HG02884 (cell line): ENCODE measurements around the gene ATG4C.
"Not testable (repeated sequence)": the region's sequence is repeated elsewhere in the genome, so short reads cannot be mapped to it uniquely, and the experiment has no call there.

Experiments used
- ATAC-seq: cut with Tn5 transposase; IDR thresholded peaks from one replicate; pipeline ENCODE4 v1.9.1; 2021; ENCODE audit warnings: mild to moderate bottlenecking, moderate library complexity; ENCODE audit not compliant: unreplicated experiment

The ATG4C gene

DNA sequence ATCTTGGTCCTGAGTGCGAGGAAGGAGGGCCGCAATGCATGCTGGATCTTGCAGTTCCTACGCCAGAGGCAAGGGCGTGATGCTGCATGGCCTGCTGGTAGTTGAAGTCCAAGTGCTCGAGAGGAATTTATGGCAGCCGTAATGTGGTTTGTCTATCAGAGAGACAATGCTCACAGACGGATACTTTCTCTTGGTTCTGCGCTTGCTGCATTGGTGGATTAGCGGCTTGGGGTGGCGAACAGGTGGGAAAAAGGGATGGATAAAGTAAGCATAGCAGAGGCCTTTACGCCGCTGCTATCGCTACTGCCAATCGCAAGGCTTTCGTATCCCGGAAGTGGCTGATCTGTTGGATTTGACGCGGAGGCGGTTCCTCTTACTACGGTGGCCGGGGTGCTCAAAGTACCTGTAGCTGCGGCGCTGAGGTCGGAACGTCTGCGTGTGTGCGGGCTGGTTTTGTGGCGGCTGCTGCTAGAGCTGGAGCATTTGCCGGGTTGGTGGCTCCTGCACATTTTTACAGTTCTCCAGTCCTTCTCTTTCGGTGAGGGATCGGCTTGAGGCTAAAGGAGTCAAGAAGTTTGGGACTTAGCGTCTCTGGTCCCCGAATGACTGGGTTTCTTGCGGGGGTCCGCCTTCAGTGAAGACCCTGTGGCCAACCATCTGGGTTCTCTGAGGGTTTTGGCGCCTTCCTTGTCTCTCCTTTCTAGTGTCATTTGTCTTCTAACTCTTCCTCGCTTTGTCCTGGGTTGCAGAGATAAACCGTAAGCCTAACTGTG lies at the start of gene ATG4C:
Gene ATG4C (plus strand): TSS at position 397 of the 773 bp plus-strand sequence. CDS start 19,655 bp downstream, outside the sequence.
- ATAC-seq: peak; percentile 95

- no peak for ATAC-seq
Observed at GRCh38 chr1:62735491-62736171, 48.3 kb upstream of the ATG4C start.

GRCh38 chr1:62740701-62741100 lies 43.2 kb upstream of the ATG4C start:
- ATAC-seq: not testable (repeated sequence)

GRCh38 chr1:62744611-62745577 lies 39.0 kb upstream of the ATG4C start:
- ATAC-seq: no peak

DNA sequence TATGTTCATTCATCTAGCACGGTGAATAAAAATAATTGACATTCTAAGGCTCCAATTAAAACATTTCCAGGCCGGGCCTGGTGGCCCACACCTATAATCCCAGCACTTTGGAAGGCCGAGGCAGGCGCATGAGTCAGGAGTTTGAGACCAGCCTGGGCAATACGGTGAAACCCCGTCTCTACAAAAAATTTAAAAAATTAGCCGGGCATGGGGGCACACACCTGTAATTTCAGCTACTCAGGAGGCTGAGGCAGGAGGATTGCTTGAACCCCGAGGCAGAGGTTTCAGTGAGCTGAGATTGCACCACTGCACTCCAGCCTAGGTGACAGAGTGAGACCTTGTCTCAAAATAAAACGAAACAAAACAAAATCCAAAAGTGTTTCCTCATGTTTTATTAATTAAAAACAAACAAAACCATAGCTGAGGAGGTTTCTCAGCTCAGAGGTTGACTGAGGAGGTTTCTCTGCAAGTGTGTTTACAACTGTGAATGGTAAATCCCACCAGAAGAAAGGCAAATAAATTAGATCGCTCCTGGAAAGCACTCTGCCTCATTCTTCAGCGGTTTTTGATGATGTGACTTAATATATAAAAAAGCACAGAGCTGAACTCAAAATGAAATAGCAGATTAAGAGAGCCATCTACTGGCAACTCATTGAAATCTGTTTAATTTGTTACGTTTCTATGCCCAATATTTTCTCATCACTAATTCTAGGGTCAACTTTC lies 37.7 kb upstream of the ATG4C start:
- ATAC-seq: no peak

- ATAC-seq: no peak
Observed at GRCh38 chr1:62746809-62747138, 37.2 kb upstream of the ATG4C start.

DNA sequence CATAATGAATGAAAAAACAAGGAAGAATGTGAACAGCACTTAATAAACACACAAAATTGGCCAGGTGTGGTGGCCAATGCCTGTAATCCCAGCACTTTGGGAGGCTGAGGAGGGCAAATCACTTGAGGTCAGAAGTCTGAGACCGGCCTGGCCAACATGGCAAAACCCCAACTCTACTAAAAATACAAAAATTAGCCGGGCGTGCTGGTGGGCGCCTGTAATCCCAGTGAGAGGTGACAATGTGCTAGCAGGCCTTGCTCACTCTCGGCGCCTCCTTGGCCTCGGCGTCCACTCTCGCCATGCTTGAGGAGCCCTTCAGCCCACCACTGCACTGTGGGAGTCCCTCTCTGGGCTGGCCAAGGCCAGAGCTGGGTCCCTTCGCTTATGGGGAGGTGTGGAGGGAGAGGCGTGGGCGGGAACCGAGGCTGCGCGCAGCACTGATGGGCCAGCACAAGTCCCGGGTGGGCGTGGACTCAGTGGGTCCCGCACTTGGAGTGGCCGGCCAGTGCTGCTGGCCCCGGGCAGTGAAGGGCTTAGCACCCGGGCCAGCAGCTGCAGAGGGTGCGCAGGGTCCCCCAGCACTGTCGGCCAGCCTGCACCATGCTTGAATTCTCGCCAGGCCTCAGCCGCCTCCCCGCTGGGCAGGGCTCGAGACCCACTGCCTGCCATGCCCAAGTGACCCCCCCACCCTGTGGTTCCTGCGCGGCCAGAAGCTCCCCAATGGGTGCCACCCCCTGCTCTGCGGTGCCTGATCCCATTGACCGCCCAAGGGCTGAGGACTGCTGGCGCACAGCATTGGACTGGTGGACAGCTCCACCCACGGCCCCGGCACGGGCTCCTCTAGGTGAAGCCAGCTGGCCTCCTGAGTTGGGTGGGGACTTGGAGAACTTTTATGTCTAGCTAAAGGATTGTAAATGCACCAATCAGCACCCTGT lies 30.6 kb upstream of the ATG4C start:
- ATAC-seq: no peak

DNA sequence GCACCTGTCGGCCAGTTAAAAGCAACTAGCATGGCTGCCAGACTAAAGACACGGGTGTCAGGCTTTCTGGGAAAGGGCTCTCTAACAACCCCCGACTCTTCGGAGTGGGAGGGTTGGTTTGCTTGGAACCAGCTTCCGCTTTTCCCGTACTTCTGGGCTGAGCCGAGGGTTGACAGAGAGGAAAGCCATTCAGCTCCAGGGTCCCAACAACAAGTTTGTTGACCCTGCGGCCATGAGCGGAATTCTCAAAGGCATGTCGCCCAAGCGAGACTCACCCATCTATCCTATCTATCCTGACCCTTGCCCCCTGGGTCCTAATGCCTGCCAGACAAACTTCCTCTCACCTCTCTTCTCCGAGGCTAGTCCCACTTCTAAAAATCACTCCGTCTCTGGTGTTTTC lies 29.0 kb upstream of the ATG4C start:
- ATAC-seq: not testable (repeated sequence)

DNA sequence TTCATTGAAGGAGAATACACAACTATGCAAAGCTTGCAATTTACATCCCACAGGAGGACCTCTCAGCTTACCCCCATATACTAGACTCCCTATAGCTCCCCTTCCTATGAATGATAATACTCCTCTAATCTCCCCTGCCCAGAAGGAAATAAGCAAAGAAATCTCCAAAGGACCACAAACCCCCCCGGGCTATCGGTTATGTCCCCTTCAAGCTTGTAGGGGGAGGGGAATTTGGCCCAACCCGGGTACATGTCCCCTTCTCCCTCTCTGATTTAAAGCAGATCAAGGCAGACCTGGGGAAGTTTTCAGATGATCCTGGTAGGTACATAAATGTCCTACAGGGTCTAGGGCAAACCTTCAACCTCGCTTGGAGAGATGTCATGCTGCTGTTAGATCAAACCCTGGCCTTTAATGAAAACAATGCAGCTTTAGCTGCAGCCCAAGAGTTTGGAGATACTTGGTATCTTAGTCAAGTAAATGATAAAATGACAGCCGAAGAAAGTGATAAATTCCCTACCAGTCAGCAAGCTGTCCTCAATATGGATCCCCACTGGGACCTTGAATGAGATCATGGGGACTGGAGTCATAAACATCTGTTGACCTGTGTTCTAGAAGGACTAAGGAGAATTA lies 27.6 kb upstream of the ATG4C start:
- ATAC-seq: not testable (repeated sequence)

DNA sequence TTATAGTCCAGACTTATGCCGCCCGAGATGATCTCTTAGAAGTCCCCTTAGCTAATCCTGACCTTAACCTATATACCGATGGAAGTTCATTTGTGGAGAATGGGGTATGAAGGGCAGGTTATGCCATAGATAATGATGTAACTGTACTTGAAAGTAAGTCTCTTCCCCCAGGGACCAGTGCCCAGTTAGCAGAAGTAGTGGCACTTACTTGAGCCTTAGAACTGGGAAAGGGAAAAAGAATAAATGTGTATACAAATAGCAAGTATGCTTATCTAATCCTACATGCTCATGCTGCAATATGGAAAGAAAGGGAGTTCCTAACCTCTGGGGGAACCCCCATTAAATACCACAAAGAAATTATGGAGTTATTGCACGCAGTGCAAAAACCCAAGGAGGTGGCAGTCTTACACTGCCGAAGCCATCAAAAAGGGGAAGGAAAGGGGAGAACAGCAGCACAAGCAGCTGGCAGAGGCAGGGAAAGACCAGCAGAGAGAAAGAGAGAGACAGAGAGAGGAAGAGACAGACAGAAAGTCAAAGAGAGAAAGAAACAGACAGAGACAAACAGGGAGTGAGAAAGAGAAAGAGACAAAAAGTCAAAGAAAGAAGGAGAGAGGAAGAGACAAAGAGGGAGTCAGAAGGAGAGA lies 24.6 kb upstream of the ATG4C start:
- ATAC-seq: not testable (repeated sequence)

GRCh38 chr1:62760021-62760782 lies 23.7 kb upstream of the ATG4C start:
- ATAC-seq: not testable (repeated sequence)

DNA sequence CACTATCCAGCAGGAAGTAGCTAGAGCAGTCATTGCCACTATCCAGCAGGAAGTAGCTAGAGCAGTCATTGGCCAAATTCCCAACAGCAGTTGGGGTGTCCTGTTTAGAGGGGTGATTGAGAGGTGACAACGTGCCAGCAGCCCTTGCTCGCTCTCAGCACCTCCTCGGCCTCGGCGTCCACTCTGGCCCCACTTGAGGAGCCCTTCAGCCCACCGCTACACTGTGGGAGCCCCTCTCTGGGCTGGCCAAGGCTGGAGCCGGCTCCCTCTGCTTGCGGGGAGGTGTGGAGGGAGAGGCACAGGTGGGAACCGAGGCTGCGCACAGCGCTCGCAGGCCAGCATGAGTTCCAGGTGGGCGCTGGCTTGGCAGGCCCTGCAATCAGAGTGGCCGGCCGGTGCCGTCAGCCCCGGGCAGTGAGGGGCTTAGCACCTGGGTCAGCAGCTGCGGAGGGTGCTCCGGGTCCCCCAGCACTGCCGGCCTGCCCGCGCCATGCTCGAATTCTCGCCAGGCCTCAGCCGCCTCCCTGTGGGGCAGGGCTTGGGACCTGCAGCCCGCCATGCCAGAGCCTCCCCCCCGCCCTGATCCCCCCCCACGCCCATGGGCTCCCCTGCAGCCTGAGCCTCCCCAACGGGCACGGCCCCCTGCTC lies 22.6 kb upstream of the ATG4C start:
- not testable (repeated sequence) for ATAC-seq

- not testable (repeated sequence) for ATAC-seq
Observed at GRCh38 chr1:62762027-62762426, 21.9 kb upstream of the ATG4C start.

GRCh38 chr1:62765981-62766380 lies 18.0 kb upstream of the ATG4C start:
- no peak for ATAC-seq

GRCh38 chr1:62768551-62768950 lies 15.4 kb upstream of the ATG4C start:
- ATAC-seq: not testable (repeated sequence)

- ATAC-seq: no peak
Observed at GRCh38 chr1:62772607-62773295, 11.2 kb upstream of the ATG4C start.

- ATAC-seq: no peak
Observed at GRCh38 chr1:62774006-62774405, 9.9 kb upstream of the ATG4C start.
